IMR-90 (cell line): ENCODE results near the gene AJM1. TPM values are rescaled to one million over a fixed set of nuclear protein-coding genes. Genes with fewer than 3 reads are reported as not detected.
"Not testable (repeated sequence)": the region's sequence is repeated elsewhere in the genome, so short reads cannot be mapped to it uniquely, and the experiment has no call there.

ENCODE experiments used
- ATAC-seq: fragments of 200-7000 bp; cut with Tn5 transposase; 2 replicates; pipeline ENCODE4 v1.9.1; 2020; ENCODE audit warnings: low read depth, mild to moderate bottlenecking, moderate library complexity
- BruUV-seq: library from RNA; stranded (reverse); fragments of 400-500 nt; replicated peaks from 2 replicates; lab custom pipeline; 2021; lab: Mats Ljungman, UMichigan
- CTCF ChIA-PET: fragments of 300-600 bp; formaldehyde crosslinking; extraction: SDS; loops from one replicate; lab custom pipeline; 2021; ENCODE audit warnings: antibody characterized with exemption; lab: Yijun Ruan, JAX
- POLR2A ChIA-PET: fragments of 300-600 bp; sonication (Branson Sonifier 250); formaldehyde crosslinking; loops from one replicate; lab custom pipeline; 2022; ENCODE audit warnings: antibody characterized with exemption; ENCODE audit not compliant: unreplicated experiment; lab: Charles Lee
- DNase-seq: peaks from one replicate; pipeline ENCODE4 v3.0.0; 2013
- H2AFZ ChIP-seq: replicated peaks from 2 replicates; pipeline ENCODE3; 2013; ENCODE audit warnings: low read length, mild to moderate bottlenecking; ENCODE audit not compliant: poor library complexity
- H2AK5ac ChIP-seq: 2 replicates; pipeline ENCODE4 v1.6.1; 2013; ENCODE audit warnings: low read depth, low read length, inconsistent platforms
- H2AK9ac ChIP-seq: replicated peaks from 2 replicates; pipeline ENCODE3; 2013; ENCODE audit warnings: mild to moderate bottlenecking, low read depth, low read length, moderate library complexity; ENCODE audit not compliant: poor library complexity
- H2BK120ac ChIP-seq: 2 replicates; pipeline ENCODE4 v1.6.1; 2013; ENCODE audit warnings: low read depth, low read length, inconsistent platforms
- H2BK15ac ChIP-seq: 3 replicates; pipeline ENCODE4 v1.6.1; 2013; ENCODE audit warnings: low read depth, low read length, inconsistent platforms
- H2BK20ac ChIP-seq: 2 replicates; pipeline ENCODE4 v1.6.1; 2013; ENCODE audit warnings: low read depth, mild to moderate bottlenecking, inconsistent platforms, low read length, moderate library complexity
- H2BK5ac ChIP-seq: 2 replicates; pipeline ENCODE4 v1.6.1; 2013; ENCODE audit warnings: mild to moderate bottlenecking, low read depth, low read length, inconsistent platforms; ENCODE audit not compliant: poor library complexity, severe bottlenecking
- H3K14ac ChIP-seq: replicated peaks from 2 replicates; pipeline ENCODE4 v1.6.1; 2013; ENCODE audit warnings: low read depth, low read length, inconsistent platforms
- H3K18ac ChIP-seq: 2 replicates; pipeline ENCODE4 v1.6.1; 2013; ENCODE audit warnings: low read depth, low read length, control low read depth
- H3K23ac ChIP-seq: 2 replicates; pipeline ENCODE4 v1.6.1; 2013; ENCODE audit warnings: low read depth, low read length, inconsistent platforms
- H3K27ac ChIP-seq: 2 replicates; pipeline ENCODE4 v1.5.1; 2013; ENCODE audit warnings: mild to moderate bottlenecking, control low read depth, low read length; ENCODE audit not compliant: insufficient read depth
- H3K27me3 ChIP-seq: 2 replicates; pipeline ENCODE4 v1.6.1; 2013; ENCODE audit warnings: low read length; ENCODE audit not compliant: control insufficient read depth, insufficient read depth
- H3K36me3 ChIP-seq: 2 replicates; pipeline ENCODE4 v1.6.1; 2013; ENCODE audit warnings: low read length, mixed read lengths; ENCODE audit not compliant: control insufficient read depth, insufficient read depth
- H3K4ac ChIP-seq: 2 replicates; pipeline ENCODE4 v1.6.1; 2013; ENCODE audit warnings: low read depth, low read length, inconsistent platforms
- H3K4me1 ChIP-seq: 2 replicates; pipeline ENCODE4 v1.6.1; 2013; ENCODE audit warnings: low read length, mixed read lengths; ENCODE audit not compliant: control insufficient read depth, insufficient read depth
- H3K4me2 ChIP-seq: 2 replicates; pipeline ENCODE4 v1.6.1; 2013; ENCODE audit warnings: low read depth, mild to moderate bottlenecking, control low read depth, low read length, moderate library complexity
- H3K4me3 ChIP-seq: 2 replicates; pipeline ENCODE4 v1.5.1; 2013; ENCODE audit warnings: low read depth, mild to moderate bottlenecking, control low read depth, low read length, moderate library complexity; ENCODE audit not compliant: insufficient read depth
- H3K56ac ChIP-seq: 2 replicates; pipeline ENCODE4 v1.6.1; 2013; ENCODE audit warnings: low read length, inconsistent platforms; ENCODE audit not compliant: insufficient read depth; ENCODE audit errors: extremely low read depth
- H3K79me1 ChIP-seq, 2 experiments: 2 replicates each; pipeline ENCODE4 v1.6.1; 2013; ENCODE audit warnings: low read length in 2 of 2, inconsistent platforms in 1 of 2, low read depth in 1 of 2
- H3K9ac ChIP-seq: 2 replicates; pipeline ENCODE4 v1.6.1; 2013; ENCODE audit warnings: low read depth, low read length, control low read depth
- H3K9me1 ChIP-seq: 2 replicates; pipeline ENCODE4 v1.6.1; 2013; ENCODE audit warnings: low read length, inconsistent platforms; ENCODE audit not compliant: insufficient read depth
- H3K9me3 ChIP-seq: 2 replicates; pipeline ENCODE4 v1.6.1; 2013; ENCODE audit warnings: low read length; ENCODE audit not compliant: control insufficient read depth, insufficient read depth
- H4K20me1 ChIP-seq: 2 replicates; pipeline ENCODE4 v1.6.1; 2013; ENCODE audit warnings: low read length, inconsistent platforms; ENCODE audit not compliant: insufficient read depth
- H4K5ac ChIP-seq: 2 replicates; pipeline ENCODE4 v1.6.1; 2013; ENCODE audit warnings: mild to moderate bottlenecking, low read depth, low read length, control low read depth
- H4K8ac ChIP-seq, 2 experiments: 2 replicates each; pipeline ENCODE4 v1.6.1; 2013; ENCODE audit warnings: low read depth in 2 of 2, low read length in 2 of 2, control low read depth in 1 of 2, inconsistent platforms in 1 of 2
- H4K91ac ChIP-seq: 2 replicates; pipeline ENCODE4 v1.6.1; 2013; ENCODE audit warnings: low read depth, low read length, inconsistent platforms; ENCODE audit not compliant: insufficient read depth
- MAZ ChIP-seq: IDR thresholded peaks from 2 replicates; pipeline ENCODE4 v1.6.1; 2012; ENCODE audit warnings: low read depth, mild to moderate bottlenecking, low read length, improper control_type of control experiment, moderate library complexity, borderline replicate concordance
- WGBS, 2 experiments: methylation state at CpG; one replicate each; pipeline versions ENCODE4 v1.1.5 to v1.1.7; 2013; ENCODE audit warnings: missing lambda C conversion rate in 2 of 2; ENCODE audit not compliant: insufficient read length in 1 of 2; ENCODE audit errors: extremely low coverage in 2 of 2; 5-methylcytosine and 5-hydroxymethylcytosine counted together
- dilution Hi-C: fragments of 300-500 bp; cut with HindIII; formaldehyde crosslinking; loops from one replicate; pipeline ENCODE4 v1.14.3; 2018; ENCODE audit warnings: low sequenced_read_pairs; ENCODE audit not compliant: unreplicated experiment
- in situ Hi-C: fragments of 300-500 bp; cut with MboI; formaldehyde crosslinking; loops from 3 replicates; pipeline ENCODE4 v1.14.3; 2019; ENCODE audit warnings: low sequenced_read_pairs, inconsistent platforms, mixed read lengths
- intact Hi-C: fragments of 100-400 bp; cut with micrococcal nuclease; formaldehyde crosslinking; loops from 2 replicates; pipeline ENCODE4 v1.10.0; 2022
- polyA plus RNA-seq, 3 experiments: library from polyadenylated mRNA; depleted of rRNA; stranded (reverse); fragments of >200 nt; gene quantifications; 2 replicates each; pipeline ENCODE4 v1.2.3, GENCODE V29; 2012; ENCODE audit warnings: low replicate concordance in 1 of 3
- total RNA-seq: library from RNA; depleted of rRNA; stranded (reverse); fragments of >200 nt; gene quantifications from 2 replicates; pipeline ENCODE4 v1.2.3, GENCODE V29; 2012
- TF ChIP-seq, protein P1 (sequence below): conservative IDR thresholded peaks from 2 replicates; pipeline ENCODE4 v1.5.1; 2012; ENCODE audit warnings: mild to moderate bottlenecking, low read depth, low read length, improper control_type of control experiment

AJM1 gene
- total and polyA plus RNA-seq, 2 of the 4 experiments (the other 2 are of a cell fraction): 0.18 to 1.5 TPM

GRCh38 chr9:136843801-136844740 is 1.8 kb downstream of the AJM1 start:
- in situ Hi-C loops, H2AK9ac ChIP-seq, H3K9me1 ChIP-seq, BruUV-seq, dilution Hi-C loops, H2AK5ac ChIP-seq, H3K14ac ChIP-seq, H2BK20ac ChIP-seq, H3K4ac ChIP-seq, H3K36me3 ChIP-seq, H2BK120ac ChIP-seq, H3K56ac ChIP-seq, H2BK15ac ChIP-seq, H3K9me3 ChIP-seq, H3K4me3 ChIP-seq, H3K27ac ChIP-seq, DNase-seq, POLR2A ChIA-PET, H3K4me2 ChIP-seq, H3K9ac ChIP-seq, H4K5ac ChIP-seq, H3K18ac ChIP-seq, H4K8ac ChIP-seq, H3K23ac ChIP-seq, H2AFZ ChIP-seq, H2BK5ac ChIP-seq, H4K91ac ChIP-seq, ATAC-seq: not testable (repeated sequence)
- peak; percentile 15; the same call in 1 of the 2 replicates for TF ChIP-seq MAZ
- TF ChIP-seq, protein P1, sequence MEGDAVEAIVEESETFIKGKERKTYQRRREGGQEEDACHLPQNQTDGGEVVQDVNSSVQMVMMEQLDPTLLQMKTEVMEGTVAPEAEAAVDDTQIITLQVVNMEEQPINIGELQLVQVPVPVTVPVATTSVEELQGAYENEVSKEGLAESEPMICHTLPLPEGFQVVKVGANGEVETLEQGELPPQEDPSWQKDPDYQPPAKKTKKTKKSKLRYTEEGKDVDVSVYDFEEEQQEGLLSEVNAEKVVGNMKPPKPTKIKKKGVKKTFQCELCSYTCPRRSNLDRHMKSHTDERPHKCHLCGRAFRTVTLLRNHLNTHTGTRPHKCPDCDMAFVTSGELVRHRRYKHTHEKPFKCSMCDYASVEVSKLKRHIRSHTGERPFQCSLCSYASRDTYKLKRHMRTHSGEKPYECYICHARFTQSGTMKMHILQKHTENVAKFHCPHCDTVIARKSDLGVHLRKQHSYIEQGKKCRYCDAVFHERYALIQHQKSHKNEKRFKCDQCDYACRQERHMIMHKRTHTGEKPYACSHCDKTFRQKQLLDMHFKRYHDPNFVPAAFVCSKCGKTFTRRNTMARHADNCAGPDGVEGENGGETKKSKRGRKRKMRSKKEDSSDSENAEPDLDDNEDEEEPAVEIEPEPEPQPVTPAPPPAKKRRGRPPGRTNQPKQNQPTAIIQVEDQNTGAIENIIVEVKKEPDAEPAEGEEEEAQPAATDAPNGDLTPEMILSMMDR: peak; percentile 45
- Histone ChIP-seq H3K79me1 (peaks cover 0 to 12% of the 10 kb centered on the region in 2 experiments; a peak in 1 of 4 replicates), H4K20me1 (peaks cover 25% of the 10 kb centered on the region), H3K4me1 (peaks cover 11% of the 10 kb centered on the region), H3K27me3 (peaks cover 22% of the 10 kb centered on the region)
- intact Hi-C loops: loop anchor here (1.0 kb wide), 1 partner anchor 191 kb away; no protein-coding TSS in a partner anchor
- WGBS, 2 experiments: 11% methylated on average over 39 of the region's 99 CpGs; no CpG with 5 or more reads in 1 of the 2 experiments
- CTCF ChIA-PET: interaction anchor here (1.5 kb wide), 1 partner anchor 191 kb away, joined by 5 read pairs; no protein-coding TSS in a partner anchor
